SK-N-SH (cell line): ENCODE results near the gene PDE6G. TPM values are rescaled to one million over a fixed set of nuclear protein-coding genes. Genes with fewer than 3 reads are reported as not detected.

ENCODE experiments used
- CTCF ChIA-PET: fragments of 300-600, 350-600 bp; formaldehyde crosslinking; extraction: SDS; loops from one replicate; lab custom pipeline; 2021; lab: Yijun Ruan, JAX
- POLR2A ChIA-PET: fragments of 350-600 bp; sonication (Branson Sonifier 250); formaldehyde crosslinking; extraction: SDS; loops from one replicate; lab custom pipeline; 2020; ENCODE audit warnings: antibody characterized with exemption, inconsistent platforms; lab: Yijun Ruan, JAX
- DNase-seq: peaks from one replicate; pipeline ENCODE4 v3.0.0; 2012
- H2AFZ ChIP-seq: fragments of 200-600 bp; sonication (generic); 2 replicates; pipeline ENCODE4 v1.8.1; 2016; ENCODE audit warnings: antibody characterized with exemption, mild to moderate bottlenecking, low read depth
- H3F3A ChIP-seq: fragments of 200-600 bp; sonication (generic); replicated peaks from 2 replicates; pipeline ENCODE3; 2016; ENCODE audit warnings: antibody characterized with exemption, mild to moderate bottlenecking; ENCODE audit not compliant: insufficient read depth
- H3K27ac ChIP-seq, 2 experiments: fragments of 200-500 bp in 1 of 2; fragments of 200-600 bp in 1 of 2; sonication (Bioruptor generic) in 1 of 2; sonication (generic), shearing (Covaris generic) in 1 of 2; 2 replicates each; pipeline versions ENCODE4 v1.5.1 to v1.6.1; 2014 to 2016; ENCODE audit warnings: low read depth in 2 of 2, inconsistent platforms in 1 of 2, low read length in 1 of 2, mild to moderate bottlenecking in 1 of 2, mixed read lengths in 1 of 2
- H3K27me3 ChIP-seq: fragments of 200-600 bp; sonication (generic), shearing (Covaris generic); 2 replicates; pipeline ENCODE4 v1.6.1; 2016; ENCODE audit warnings: mixed run types; ENCODE audit not compliant: insufficient read depth
- H3K36me3 ChIP-seq, 2 experiments: fragments of 200-500 bp in 1 of 2; fragments of 200-600 bp in 1 of 2; sonication (Bioruptor generic) in 1 of 2; sonication (generic) in 1 of 2; replicated peaks in 1 of 2; 2 replicates each; pipeline versions ENCODE3 to v1.5.1; 2014 to 2016; ENCODE audit warnings: low read length in 1 of 2, mild to moderate bottlenecking in 1 of 2; ENCODE audit not compliant: insufficient read depth in 2 of 2, control insufficient read depth in 1 of 2
- H3K4me1 ChIP-seq, 2 experiments: fragments of 200-500 bp in 1 of 2; fragments of 200-600 bp in 1 of 2; sonication (Bioruptor generic) in 1 of 2; sonication (generic), shearing (Covaris generic) in 1 of 2; 2 replicates each; pipeline versions ENCODE4 v1.5.1 to v1.6.1; 2014 to 2016; ENCODE audit warnings: low read depth in 1 of 2, low read length in 1 of 2, mixed run types in 1 of 2; ENCODE audit not compliant: insufficient read depth in 2 of 2, control insufficient read depth in 1 of 2
- H3K4me2 ChIP-seq: fragments of 200-600 bp; sonication (generic), shearing (Covaris generic); 2 replicates; pipeline ENCODE4 v1.6.1; 2017; ENCODE audit warnings: mixed run types
- H3K4me3 ChIP-seq, 2 experiments: fragments of 200-500 bp in 1 of 2; fragments of 200-600 bp in 1 of 2; sonication (Bioruptor generic) in 1 of 2; sonication (generic), shearing (Covaris generic) in 1 of 2; 2 replicates each; pipeline versions ENCODE4 v1.5.1 to v1.8.1; 2014 to 2016; ENCODE audit warnings: low read depth in 2 of 2, inconsistent platforms in 1 of 2, low read length in 1 of 2, mild to moderate bottlenecking in 1 of 2, mixed read lengths in 1 of 2, moderate library complexity in 1 of 2
- H3K79me2 ChIP-seq: fragments of 200-600 bp; sonication (generic); 2 replicates; pipeline ENCODE4 v1.8.1; 2017; ENCODE audit warnings: mild to moderate bottlenecking; ENCODE audit not compliant: insufficient read depth
- H3K9ac ChIP-seq: fragments of 200-600 bp; sonication (generic); 2 replicates; pipeline ENCODE4 v1.6.1; 2017; ENCODE audit warnings: mixed run types
- H3K9me2 ChIP-seq: fragments of 200-600 bp; sonication (generic); 2 replicates; pipeline ENCODE4 v1.6.1; 2017; ENCODE audit warnings: mixed run types
- H3K9me3 ChIP-seq: fragments of 200-600 bp; sonication (generic); 2 replicates; pipeline ENCODE4 v1.6.1; 2017; ENCODE audit warnings: mixed run types, mild to moderate bottlenecking, moderate library complexity
- H4K20me1 ChIP-seq: fragments of 200-600 bp; sonication (generic); 2 replicates; pipeline ENCODE4 v1.6.1; 2017; ENCODE audit warnings: mild to moderate bottlenecking, mixed run types; ENCODE audit not compliant: insufficient read depth
- ELF1 ChIP-seq: IDR thresholded peaks from 2 replicates; pipeline ENCODE4 v1.4.0; 2012
- EZH2phosphoT487 ChIP-seq: fragments of 200-600 bp; sonication (generic); IDR thresholded peaks from 2 replicates; pipeline ENCODE4 v1.6.1; 2017; ENCODE audit warnings: low read depth, mixed run types, mild to moderate bottlenecking, antibody characterized with exemption, moderate library complexity, borderline replicate concordance
- FOSL2 ChIP-seq: IDR thresholded peaks from 2 replicates; pipeline ENCODE4 v1.4.0; 2012; ENCODE audit warnings: low read depth, mild to moderate bottlenecking, moderate library complexity, borderline replicate concordance
- FOXJ3 ChIP-seq: sonication (generic); formaldehyde crosslinking; IDR thresholded peaks from 2 replicates; pipeline ENCODE4 v1.5.1; 2020; ENCODE audit warnings: mild to moderate bottlenecking, missing genetic modification reagents
- GABPA ChIP-seq: IDR thresholded peaks from 2 replicates; pipeline ENCODE4 v1.4.0; 2012; ENCODE audit warnings: low read depth, mild to moderate bottlenecking
- GATA2 ChIP-seq: sonication (generic); formaldehyde crosslinking; IDR thresholded peaks from 2 replicates; pipeline ENCODE4 v1.5.0; 2020; ENCODE audit warnings: mild to moderate bottlenecking, missing genetic modification reagents
- JUND ChIP-seq: IDR thresholded peaks from 2 replicates; pipeline ENCODE4 v1.4.0; 2012
- MAX ChIP-seq: IDR thresholded peaks from 2 replicates; pipeline ENCODE4 v1.4.0; 2012; ENCODE audit warnings: low read depth
- NFIC ChIP-seq: IDR thresholded peaks from 2 replicates; pipeline ENCODE4 v1.4.0; 2012; ENCODE audit warnings: borderline replicate concordance
- NRF1 ChIP-seq: IDR thresholded peaks from 2 replicates; pipeline ENCODE4 v1.6.1; 2012; ENCODE audit warnings: low read depth, mild to moderate bottlenecking, low read length
- RAD21 ChIP-seq: IDR thresholded peaks from 2 replicates; pipeline ENCODE4 v1.6.1; 2012; ENCODE audit warnings: mild to moderate bottlenecking, low read length
- RCOR1 ChIP-seq: fragments of 150-350 bp; IDR thresholded peaks from 2 replicates; pipeline ENCODE4 v1.6.1; 2017; ENCODE audit warnings: antibody characterized with exemption, low read length
- SMC3 ChIP-seq: IDR thresholded peaks from 2 replicates; pipeline ENCODE4 v1.6.1; 2012; ENCODE audit warnings: low read depth, low read length, improper control_type of control experiment
- TCF12 ChIP-seq: IDR thresholded peaks from 2 replicates; pipeline ENCODE4 v1.4.0; 2012
- YY1 ChIP-seq: IDR thresholded peaks from 2 replicates; pipeline ENCODE4 v1.4.0; 2012; ENCODE audit warnings: low read depth, mild to moderate bottlenecking
- WGBS: methylation state at CpG from one replicate; pipeline ENCODE4 v1.1.6; 2017; ENCODE audit warnings: low lambda C conversion rate; 5-methylcytosine and 5-hydroxymethylcytosine counted together
- polyA plus RNA-seq, 3 experiments: library from polyadenylated mRNA; depleted of rRNA; stranded (reverse); fragments of >200 nt; gene quantifications; 2 replicates each; pipeline ENCODE4 v1.2.3, GENCODE V29; 2012

The PDE6G gene
- polyA plus RNA-seq, 1 of the 3 experiments (the other 2 are of a cell fraction) = 5.0 TPM

- Histone ChIP-seq H3K27me3 (no peaks in the 10 kb centered on the region), H3F3A (peaks cover 65% of the 10 kb centered on the region), H3K36me3 (peaks cover 46 to 48% of the 10 kb centered on the region in 2 experiments), H3K9me2 (no peaks in the 10 kb centered on the region), H3K4me1 (peaks cover 15 to 31% of the 10 kb centered on the region in 2 experiments; a peak in 3 of 4 replicates), H3K4me2 (no peak overlapping the region), H4K20me1 (peaks cover 17% of the 10 kb centered on the region), H2AFZ (no peak overlapping the region), H3K4me3 (no peak overlapping the region), H3K9ac (no peak overlapping the region), H3K79me2 (peaks cover 56% of the 10 kb centered on the region), H3K27ac (no peak overlapping the region), H3K9me3 (no peaks in the 10 kb centered on the region)
- POLR2A ChIA-PET = no interaction called here
- CTCF ChIA-PET = interaction anchor here (0.9 to 1.4 kb wide), 3 partner anchors 22 to 325 kb away, joined by 3 to 5 read pairs (median 4); partner anchors contain the start of genes ARL16 and HGS
- WGBS = 95% methylated on average over 30 of the region's 30 CpGs
- no peak for DNase-seq
- TF ChIP-seq FOSL2 (no peak), GATA2 (no peak), RAD21 (no peak), MAX (no peak), NFIC (no peak), GABPA (no peak), JUND (no peak), RCOR1 (no peak), EZH2phosphoT487 (no peak)
Observed at GRCh38 chr17:81705518-81706231, 49.3 kb upstream of the PDE6G start.

- no peak for DNase-seq
- Histone ChIP-seq H4K20me1 (peaks cover 23% of the 10 kb centered on the region), H3K4me2 (peak overlapping the region; percentile 97), H3K79me2 (peaks cover 70% of the 10 kb centered on the region), H3K4me1 (peaks cover 14 to 29% of the 10 kb centered on the region in 2 experiments; a peak in 3 of 4 replicates), H2AFZ (0 out of 2 replicates have a peak overlapping the region, but pooled peaks have one; percentile 29), H3K36me3 (peaks cover 53 to 56% of the 10 kb centered on the region in 2 experiments), H3K9me2 (no peaks in the 10 kb centered on the region), H3F3A (peaks cover 52% of the 10 kb centered on the region), H3K27me3 (no peaks in the 10 kb centered on the region), H3K9me3 (no peaks in the 10 kb centered on the region), H3K9ac (peak overlapping the region; percentile 98), H3K4me3 (peak overlapping the region; percentile 86 to 95), H3K27ac (peak overlapping the region; percentile 72 to 84)
- TF ChIP-seq TCF12 (no peak), ELF1 (no peak), NRF1 (no peak), RCOR1 (no peak), FOXJ3 (CRISPR knock-in tag) (0 out of 2 replicates have a peak, but pooled peaks have one; percentile 29), YY1 (no peak), SMC3 (no peak)
- WGBS = 24% methylated on average over 18 of the region's 27 CpGs
- POLR2A ChIA-PET = interaction anchor here (0.6 to 4.1 kb wide), 16 partner anchors 7 to 188 kb away, joined by 3 to 33 read pairs (median 4); partner anchors contain the start of genes ARL16, CCDC137, HGS and OXLD1
- CTCF ChIA-PET = interaction anchor here (0.7 to 2.6 kb wide), 9 partner anchors 11 to 165 kb away, joined by 3 to 17 read pairs (median 4); partner anchors contain the start of genes ARL16, CCDC137, HGS and OXLD1
Observed at GRCh38 chr17:81703747-81704654, 47.7 kb upstream of the PDE6G start.
